Measurements from ENCODE around the gene FSCN2. TPM values are rescaled to one million over a fixed set of nuclear protein-coding genes. Genes with fewer than 3 reads are reported as not detected.
A peak's percentile ranks its signal among the peaks of the same experiment; 100 is the strongest.

Gene FSCN2
- total RNA-seq, 1 donor from 2014 or later, result 0.99 TPM

GRCh38 chr17:81558115-81558468, 29.9 kb downstream of the FSCN2 start:
- DNase-seq, result no peak

GRCh38 chr17:81558941-81559806, 31.0 kb downstream of the FSCN2 start:
- DNase-seq, result no peak

- no peak for DNase-seq
These were observed 33.3 kb downstream of the FSCN2 start for GRCh38 chr17:81561494-81561885.

- no peak for DNase-seq
These were observed 35.8 kb downstream of the FSCN2 start for GRCh38 chr17:81563861-81564586.

- DNase-seq, result no peak
These were observed 36.6 kb downstream of the FSCN2 start for GRCh38 chr17:81564778-81565177.

GRCh38 chr17:81565231-81565630, 37.1 kb downstream of the FSCN2 start:
- no peak for DNase-seq

GRCh38 chr17:81566461-81567126, 38.4 kb downstream of the FSCN2 start:
- DNase-seq, result peak; percentile 84

GRCh38 chr17:81567191-81567590, 39.0 kb downstream of the FSCN2 start:
- DNase-seq, result no peak

- no peak for DNase-seq
These were observed 40.2 kb downstream of the FSCN2 start for GRCh38 chr17:81568416-81568815.

GRCh38 chr17:81569986-81570514, 41.9 kb downstream of the FSCN2 start:
- DNase-seq, result no peak

GRCh38 chr17:81570964-81571363, 42.8 kb downstream of the FSCN2 start:
- DNase-seq, result no peak

GRCh38 chr17:81572563-81573168, 44.5 kb downstream of the FSCN2 start:
- peak; percentile 5 for DNase-seq

- DNase-seq, result no peak
These were observed 45.8 kb downstream of the FSCN2 start for GRCh38 chr17:81573794-81574642.

GRCh38 chr17:81574643-81574956, 46.4 kb downstream of the FSCN2 start:
- no peak for DNase-seq

- no peak for DNase-seq
These were observed 47.7 kb downstream of the FSCN2 start for GRCh38 chr17:81575836-81576235.

- DNase-seq, result no peak
These were observed 48.6 kb downstream of the FSCN2 start for GRCh38 chr17:81576621-81577277.

GRCh38 chr17:81577278-81578000, 49.3 kb downstream of the FSCN2 start:
- DNase-seq, result no peak

GRCh38 chr17:81578038-81578441, 49.9 kb downstream of the FSCN2 start:
- no peak for DNase-seq

GRCh38 chr17:81578561-81579225, 50.5 kb downstream of the FSCN2 start:
- no peak for DNase-seq

- no peak for DNase-seq
These were observed 51.1 kb downstream of the FSCN2 start for GRCh38 chr17:81579298-81579697.
